HG03575 (cell line): ENCODE results near the gene FBXL13.
"Not testable (repeated sequence)": the region's sequence is repeated elsewhere in the genome, so short reads cannot be mapped to it uniquely, and the experiment has no call there.

ENCODE experiments used
- ATAC-seq: cut with Tn5 transposase; IDR thresholded peaks from one replicate; pipeline ENCODE4 v1.9.1; 2021; ENCODE audit not compliant: unreplicated experiment, insufficient number of reproducible peaks, low FRiP score; ENCODE audit errors: extremely low read depth

FBXL13 gene

GRCh38 chr7:103083210-103083609 lies 8.6 kb upstream of the FBXL13 start:
- no peak for ATAC-seq

GRCh38 chr7:103082497-103082896 lies 7.9 kb upstream of the FBXL13 start:
- no peak for ATAC-seq

- ATAC-seq = no peak
These were observed 6.3 kb upstream of the FBXL13 start for GRCh38 chr7:103080923-103081322.

GRCh38 chr7:103079836-103080235 lies 5.2 kb upstream of the FBXL13 start:
- ATAC-seq = no peak

- ATAC-seq = not testable (repeated sequence)
These were observed 3.6 kb upstream of the FBXL13 start for GRCh38 chr7:103078226-103078625.

GRCh38 chr7:103077318-103077717 lies 2.7 kb upstream of the FBXL13 start:
- no peak for ATAC-seq

- no peak for ATAC-seq
These were observed 2.2 kb upstream of the FBXL13 start for GRCh38 chr7:103076764-103077163.

GRCh38 chr7:103075337-103075918 lies 832 bp upstream of the FBXL13 start:
- ATAC-seq = peak; percentile 16

GRCh38 chr7:103073989-103074518 lies 542 bp downstream of the FBXL13 start:
- no peak for ATAC-seq

- no peak for ATAC-seq
These were observed 3.6 kb downstream of the FBXL13 start for GRCh38 chr7:103071000-103071399.

- ATAC-seq = no peak
These were observed 5.9 kb downstream of the FBXL13 start for GRCh38 chr7:103068414-103069403.

- no peak for ATAC-seq
These were observed 8.9 kb downstream of the FBXL13 start for GRCh38 chr7:103065667-103066066.

GRCh38 chr7:103063895-103064294 lies 10.7 kb downstream of the FBXL13 start:
- ATAC-seq = no peak

- no peak for ATAC-seq
These were observed 15.1 kb downstream of the FBXL13 start for GRCh38 chr7:103059471-103059870.

- no peak for ATAC-seq
These were observed 16.5 kb downstream of the FBXL13 start for GRCh38 chr7:103058122-103058521.

GRCh38 chr7:103056006-103056405 lies 18.6 kb downstream of the FBXL13 start:
- ATAC-seq = not testable (repeated sequence)

- ATAC-seq = no peak
These were observed 23.1 kb downstream of the FBXL13 start for GRCh38 chr7:103051519-103051918.

GRCh38 chr7:103048833-103049232 lies 25.8 kb downstream of the FBXL13 start:
- ATAC-seq = no peak

GRCh38 chr7:103041815-103042214 lies 32.8 kb downstream of the FBXL13 start:
- not testable (repeated sequence) for ATAC-seq
